H1 (cell line): ENCODE measurements around the gene CYP2W1. TPM values are rescaled to one million over a fixed set of nuclear protein-coding genes. Genes with fewer than 3 reads are reported as not detected.

Experiments
- CTCF ChIA-PET: fragments of 300-600 bp; sonication (Branson Sonifier 250); formaldehyde crosslinking; loops from one replicate; lab custom pipeline; 2021; ENCODE audit not compliant: partially characterized antibody; lab: Charles Lee
- POLR2A ChIA-PET: fragments of 300-600 bp; sonication (Branson Sonifier 250); formaldehyde crosslinking; loops from one replicate; lab custom pipeline; 2021; ENCODE audit warnings: inconsistent platforms; ENCODE audit not compliant: partially characterized antibody; lab: Charles Lee
- DNase-seq, 2 experiments: peaks; one replicate each; pipeline versions ENCODE4 v3.0.0 to v3.0.0-alpha.2; 2010 to 2022; ENCODE audit warnings: low spot score in 2 of 2, low read depth in 1 of 2, mixed read lengths in 1 of 2
- FAIRE-seq: peaks from 2 replicates; lab custom pipeline; 2011; peaks lifted over from hg19 to GRCh38; lab: Jason Lieb, UNC
- H2AFZ ChIP-seq: 2 replicates; pipeline ENCODE4 v1.8.1; 2012; ENCODE audit warnings: low read length, inconsistent platforms
- H2AK5ac ChIP-seq: 2 replicates; pipeline ENCODE4 v1.6.1; 2013; ENCODE audit warnings: low read depth, low read length
- H2BK120ac ChIP-seq: replicated peaks from 2 replicates; pipeline ENCODE3; 2013; ENCODE audit warnings: low read depth, low read length, inconsistent platforms
- H2BK12ac ChIP-seq: 2 replicates; pipeline ENCODE4 v1.6.1; 2013; ENCODE audit warnings: low read depth, low read length
- H2BK15ac ChIP-seq: 2 replicates; pipeline ENCODE4 v1.6.1; 2013; ENCODE audit warnings: low read length
- H2BK20ac ChIP-seq: 2 replicates; pipeline ENCODE4 v1.6.1; 2013; ENCODE audit warnings: low read length
- H2BK5ac ChIP-seq: 2 replicates; pipeline ENCODE4 v1.6.1; 2013; ENCODE audit warnings: low read depth, low read length
- H3K14ac ChIP-seq: 2 replicates; pipeline ENCODE4 v1.6.1; 2013; ENCODE audit warnings: inconsistent platforms; ENCODE audit not compliant: insufficient read length
- H3K18ac ChIP-seq: 2 replicates; pipeline ENCODE4 v1.6.1; 2013; ENCODE audit warnings: low read length; ENCODE audit errors: extremely low read depth
- H3K23ac ChIP-seq: 2 replicates; pipeline ENCODE4 v1.6.1; 2013; ENCODE audit warnings: inconsistent platforms; ENCODE audit not compliant: insufficient read length
- H3K23me2 ChIP-seq: 2 replicates; pipeline ENCODE4 v1.6.1; 2013; ENCODE audit warnings: low read depth, low read length
- H3K27ac ChIP-seq: 2 replicates; pipeline ENCODE4 v1.6.1; 2011; ENCODE audit warnings: low read depth, low read length, inconsistent platforms
- H3K27me3 ChIP-seq, 4 experiments: replicated peaks in 1 of 4; 1 replicate in 1 of 4; 2 replicates in 3 of 4; pipeline versions ENCODE4 v1.6.1 to v1.8.1; 2011 to 2013; ENCODE audit warnings: low read length in 3 of 4, mild to moderate bottlenecking in 3 of 4, inconsistent platforms in 2 of 4, mixed read lengths in 2 of 4, moderate library complexity in 1 of 4; ENCODE audit not compliant: control insufficient read depth in 3 of 4, insufficient read depth in 3 of 4; ENCODE audit errors: extremely low read depth in 1 of 4
- H3K36me3 ChIP-seq, 4 experiments: 2 replicates each; pipeline versions ENCODE4 v1.6.1 to v1.8.1; 2011 to 2013; ENCODE audit warnings: mild to moderate bottlenecking in 4 of 4, low read length in 3 of 4, moderate library complexity in 2 of 4, control low read depth in 1 of 4, inconsistent platforms in 1 of 4; ENCODE audit not compliant: insufficient read depth in 4 of 4, control insufficient read depth in 2 of 4
- H3K4ac ChIP-seq: replicated peaks from 2 replicates; pipeline ENCODE3; 2013; ENCODE audit warnings: low read length, low read depth, mixed read lengths, inconsistent platforms; ENCODE audit not compliant: insufficient read length
- H3K4me1 ChIP-seq, 4 experiments: replicated peaks in 1 of 4; 1 replicate in 1 of 4; 2 replicates in 3 of 4; pipeline versions ENCODE4 v1.6.1 to v1.8.1; 2011 to 2013; ENCODE audit warnings: low read length in 3 of 4, inconsistent platforms in 2 of 4, mixed read lengths in 1 of 4; ENCODE audit not compliant: insufficient read depth in 4 of 4, control insufficient read depth in 3 of 4
- H3K4me2 ChIP-seq, 2 experiments: 2 replicates each; pipeline versions ENCODE4 v1.6.1 to v1.8.1; 2011 to 2013; ENCODE audit warnings: low read depth in 2 of 2, low read length in 2 of 2, control low read depth in 1 of 2, inconsistent platforms in 1 of 2, mild to moderate bottlenecking in 1 of 2; ENCODE audit not compliant: insufficient read depth in 1 of 2
- H3K4me3 ChIP-seq, 4 experiments: fragments of 200-600, 300-600 bp in 1 of 4; sonication (generic), shearing (Covaris generic), sonication (Bioruptor Twin) in 1 of 4; 2 replicates each; pipeline versions ENCODE4 v1.5.1 to v1.8.1; 2011 to 2016; ENCODE audit warnings: low read length in 4 of 4, low read depth in 3 of 4, control low read depth in 2 of 4, inconsistent platforms in 2 of 4, mild to moderate bottlenecking in 2 of 4, mixed read lengths in 1 of 4, moderate library complexity in 1 of 4; ENCODE audit not compliant: insufficient read depth in 2 of 4; ENCODE audit errors: extremely low read depth in 1 of 4
- H3K56ac ChIP-seq: replicated peaks from 2 replicates; pipeline ENCODE3; 2013; ENCODE audit warnings: low read depth, mild to moderate bottlenecking, mixed read lengths, low read length, inconsistent platforms; ENCODE audit not compliant: insufficient read length
- H3K79me1 ChIP-seq: 2 replicates; pipeline ENCODE4 v1.6.1; 2013; ENCODE audit warnings: low read depth, low read length, control low read depth
- H3K79me2 ChIP-seq, 2 experiments: 2 replicates each; pipeline versions ENCODE4 v1.6.1 to v1.8.1; 2012 to 2013; ENCODE audit warnings: low read length in 2 of 2, mild to moderate bottlenecking in 2 of 2, inconsistent platforms in 1 of 2; ENCODE audit not compliant: insufficient read depth in 2 of 2, control insufficient read depth in 1 of 2
- H3K9ac ChIP-seq, 4 experiments: replicated peaks in 1 of 4; 1 replicate in 1 of 4; 2 replicates in 3 of 4; pipeline versions ENCODE4 v1.6.1 to v1.8.1; 2011 to 2013; ENCODE audit warnings: low read depth in 3 of 4, low read length in 3 of 4, control low read depth in 2 of 4, mild to moderate bottlenecking in 2 of 4, moderate library complexity in 2 of 4, inconsistent platforms in 1 of 4; ENCODE audit errors: extremely low read depth in 1 of 4
- H3K9me3 ChIP-seq, 2 experiments: 2 replicates each; pipeline versions ENCODE4 v1.6.1 to v1.8.1; 2012 to 2013; ENCODE audit warnings: mild to moderate bottlenecking in 2 of 2, moderate library complexity in 2 of 2, control low read depth in 1 of 2, inconsistent platforms in 1 of 2, low read depth in 1 of 2, low read length in 1 of 2, mixed read lengths in 1 of 2; ENCODE audit not compliant: insufficient read depth in 2 of 2
- H4K20me1 ChIP-seq, 2 experiments: replicated peaks in 1 of 2; 2 replicates each; pipeline versions ENCODE3 to v1.8.1; 2011 to 2013; ENCODE audit warnings: inconsistent platforms in 2 of 2, low read length in 2 of 2, mild to moderate bottlenecking in 1 of 2; ENCODE audit not compliant: insufficient read depth in 2 of 2, control insufficient read depth in 1 of 2
- H4K5ac ChIP-seq: 2 replicates; pipeline ENCODE4 v1.6.1; 2013; ENCODE audit warnings: low read length, low read depth, mixed read lengths, inconsistent platforms; ENCODE audit not compliant: insufficient read length
- H4K8ac ChIP-seq: 2 replicates; pipeline ENCODE4 v1.8.0; 2013; ENCODE audit warnings: mild to moderate bottlenecking, moderate library complexity, low read length, inconsistent platforms; ENCODE audit not compliant: insufficient read depth; ENCODE audit errors: extremely low read depth
- H4K91ac ChIP-seq: replicated peaks from 2 replicates; pipeline ENCODE3; 2013; ENCODE audit warnings: low read length, mixed read lengths, inconsistent platforms; ENCODE audit not compliant: insufficient read length
- BRCA1 ChIP-seq: IDR thresholded peaks from 2 replicates; pipeline ENCODE4 v1.6.1; 2012; ENCODE audit warnings: low read depth, low read length, improper control_type of control experiment
- CBX8 ChIP-seq: fragments of 300-800, 300-1000 bp; sonication (generic); IDR thresholded peaks from 2 replicates; pipeline ENCODE4 v1.7.1; 2016; ENCODE audit warnings: low read depth, low read length, borderline replicate concordance
- CHD2 ChIP-seq: IDR thresholded peaks from 2 replicates; pipeline ENCODE4 v1.6.1; 2012; ENCODE audit warnings: low read length, improper control_type of control experiment
- CTBP2 ChIP-seq: IDR thresholded peaks from 2 replicates; pipeline ENCODE4 v1.7.0; 2011; ENCODE audit warnings: borderline replicate concordance, mild to moderate bottlenecking, moderate library complexity, mixed read lengths, low read length; ENCODE audit not compliant: insufficient read depth, insufficient read length
- FOSL1 ChIP-seq: IDR thresholded peaks from 2 replicates; pipeline ENCODE4 v1.6.1; 2011; ENCODE audit warnings: mild to moderate bottlenecking, low read depth, low read length, moderate library complexity; ENCODE audit not compliant: insufficient read depth
- HDAC6 ChIP-seq: IDR thresholded peaks from one replicate; pipeline ENCODE4 v1.7.1; 2012; ENCODE audit warnings: low read depth, mild to moderate bottlenecking, inconsistent platforms, low read length, moderate library complexity
- JUND ChIP-seq: IDR thresholded peaks from 2 replicates; pipeline ENCODE4 v1.6.1; 2011; ENCODE audit warnings: mild to moderate bottlenecking, improper control_type of control experiment, low read length
- KDM1A ChIP-seq: fragments of 200-600, 300-600 bp; sonication (generic); IDR thresholded peaks from 2 replicates; pipeline ENCODE4 v1.7.1; 2016; ENCODE audit warnings: mild to moderate bottlenecking, low read length, borderline replicate concordance
- KDM4A ChIP-seq: IDR thresholded peaks from one replicate; pipeline ENCODE4 v1.7.1; 2012; ENCODE audit warnings: low read depth, mild to moderate bottlenecking, moderate library complexity, low read length, inconsistent platforms; ENCODE audit not compliant: severe bottlenecking
- NANOG ChIP-seq: IDR thresholded peaks from 2 replicates; pipeline ENCODE4 v1.6.1; 2011; ENCODE audit warnings: low read length, low read depth, mild to moderate bottlenecking, inconsistent platforms; ENCODE audit not compliant: insufficient read depth, poor library complexity, severe bottlenecking
- SAP30 ChIP-seq: fragments of 300-600 bp; sonication (generic); IDR thresholded peaks from 2 replicates; pipeline ENCODE4 v1.7.1; 2012; ENCODE audit warnings: low read length, moderate library complexity, mild to moderate bottlenecking, inconsistent platforms; ENCODE audit not compliant: insufficient read depth, insufficient replicate concordance
- SIRT6 ChIP-seq: IDR thresholded peaks from one replicate; pipeline ENCODE4 v1.7.1; 2012; ENCODE audit warnings: low read length, inconsistent platforms
- SIX5 ChIP-seq: IDR thresholded peaks from 2 replicates; pipeline ENCODE4 v1.6.1; 2011; ENCODE audit warnings: mild to moderate bottlenecking, low read depth, low read length
- SP1 ChIP-seq: IDR thresholded peaks from 2 replicates; pipeline ENCODE4 v1.6.1; 2011; ENCODE audit warnings: low read depth, low read length
- ZNF274 ChIP-seq: IDR thresholded peaks from 2 replicates; pipeline ENCODE4 v1.7.0; 2012; ENCODE audit warnings: low read length, borderline replicate concordance; ENCODE audit errors: extremely low read depth
- WGBS, 2 experiments: shearing (Covaris generic) in 1 of 2; methylation state at CpG; one replicate each; pipeline versions ENCODE4 v1.1.6 to v1.1.7; 2013 to 2015; ENCODE audit warnings: low lambda C conversion rate in 2 of 2, mixed read lengths in 2 of 2, inconsistent platforms in 1 of 2, low coverage in 1 of 2, missing lambda C conversion rate in 1 of 2; ENCODE audit not compliant: insufficient replicate concordance in 2 of 2, insufficient coverage in 1 of 2, insufficient read length in 1 of 2; ENCODE audit errors: extremely low coverage in 1 of 2, missing lambda C conversion rate in 1 of 2; 5-methylcytosine and 5-hydroxymethylcytosine counted together
- polyA plus RNA-seq, 7 experiments: library from polyadenylated mRNA; depleted of rRNA in 3 of 7; stranded (reverse) in 5 of 7; unstranded in 2 of 7; fragments of >200 nt in 5 of 7; fragments of 200-250 nt in 2 of 7; gene quantifications; 1 replicate in 5 of 7; 2 replicates in 1 of 7; 4 replicates in 1 of 7; pipeline versions ENCODE4 v1.2.1 to v1.2.3, GENCODE V29; 2011 to 2013; ENCODE audit warnings: missing spikeins in 2 of 7, mixed read lengths in 2 of 7
- total RNA-seq: library from RNA; stranded (reverse); fragmentation: NEBNext Ultra II Directional; extraction: Animal tissue kit (Norgen Biotek cat#: 25700); gene quantifications from 2 replicates; pipeline ENCODE4 v1.2.1, GENCODE V29; 2021

CYP2W1 gene
- total and polyA plus RNA-seq, 2 of the 8 experiments (the other 6 are each of a cell fraction or from before 2014, with no cell fraction given): not detected

GRCh38 chr7:1010226-1010625, 27.2 kb downstream of the CYP2W1 start:
- Histone ChIP-seq H4K20me1 (peaks cover 3 to 11% of the 10 kb centered on the region in 2 experiments), H2BK15ac (no peak overlapping the region)
- TF ChIP-seq SP1 (no peak), NANOG (no peak), CTBP2 (no peak), KDM1A (no peak), JUND (no peak), BRCA1 (no peak), FOSL1 (no peak), CBX8 (no peak), SIRT6 (no peak), ZNF274 (no peak), KDM4A (no peak), SAP30 (no peak), HDAC6 (no peak), SIX5 (no peak), CHD2 (no peak)

More at GRCh38 chr7:1010226-1010625, 27.2 kb downstream of the CYP2W1 start:
- Histone ChIP-seq H3K4me2 (no peak overlapping the region), H2AFZ (no peak overlapping the region), H3K9me3 (no peaks in the 10 kb centered on the region; a peak in 1 of 4 replicates), H3K79me2 (peaks cover 0 to 3% of the 10 kb centered on the region in 2 experiments; a peak in 1 of 4 replicates), H3K4ac (no peak overlapping the region), H3K36me3 (peaks cover 0 to 8% (median 0%) of the 10 kb centered on the region in 4 experiments; a peak in 3 of 8 replicates), H3K23me2 (peaks cover 8% of the 10 kb centered on the region; the same call in 1 of the 2 replicates), H3K27me3 (no peaks in the 10 kb centered on the region), H4K5ac (no peak overlapping the region), H3K56ac (no peak overlapping the region), H2BK120ac (no peak overlapping the region), H2BK20ac (no peak overlapping the region), H3K18ac (no peak overlapping the region), H3K14ac (no peak overlapping the region), H3K27ac (no peak overlapping the region), H4K8ac (no peak overlapping the region; the same call in 1 of the 2 replicates), H3K23ac (no peak overlapping the region), H3K9ac (no peak overlapping the region), H2BK12ac (no peak overlapping the region), H3K79me1 (peaks cover 7% of the 10 kb centered on the region), H4K91ac (no peak overlapping the region), H3K4me1 (no peaks in the 10 kb centered on the region), H2BK5ac (no peak overlapping the region), H2AK5ac (no peak overlapping the region), H3K4me3 (no peak overlapping the region)
- WGBS, 2 experiments: 87% methylated on average over 13 of the region's 13 CpGs; no CpG with 5 or more reads in 1 of the 2 experiments
- ChIA-PET CTCF (no interaction called here), POLR2A (no interaction called here)
- no peak for FAIRE-seq
- DNase-seq: no peak
